Stimulated activated effector memory CD8-positive, alpha-beta T cell treated with anti-CD3 and anti-CD28 coated beads, Interleukin-12 subunit alpha, Interleukin-12 subunit beta, amount 100 ng/mL, for 72 hours (primary cell): ENCODE measurements around the gene UBAC2.
A peak's percentile ranks its signal among the peaks of the same experiment; 100 is the strongest.
"Not testable (repeated sequence)": the region's sequence is repeated elsewhere in the genome, so short reads cannot be mapped to it uniquely, and the experiment has no call there.

Source experiments
- ATAC-seq: fragments of 150-1000 bp; cut with Tn5 transposase; 2 replicates; pipeline ENCODE4 v1.10.0; 2021
- DNase-seq, 2 donors: peaks; one replicate each; pipeline ENCODE4 v3.0.0; 2021 to 2022; ENCODE audit warnings: low spot score in 2 of 2
- H3K27ac Mint-ChIP-seq: one replicate; pipeline ENCODE4 v1.8.0; 2022; ENCODE audit warnings: mild to moderate bottlenecking, mixed read lengths
- H3K36me3 Mint-ChIP-seq: one replicate; pipeline ENCODE4 v1.8.0; 2022; ENCODE audit warnings: mild to moderate bottlenecking, mixed read lengths
- H3K4me1 Mint-ChIP-seq: one replicate; pipeline ENCODE4 v1.8.0; 2022; ENCODE audit warnings: mixed read lengths
- H3K4me3 Mint-ChIP-seq: one replicate; pipeline ENCODE4 v1.8.0; 2022; ENCODE audit warnings: mild to moderate bottlenecking, mixed read lengths
- H3K9me3 Mint-ChIP-seq: one replicate; pipeline ENCODE4 v1.8.0; 2022; ENCODE audit warnings: mixed read lengths

The UBAC2 gene

DNA sequence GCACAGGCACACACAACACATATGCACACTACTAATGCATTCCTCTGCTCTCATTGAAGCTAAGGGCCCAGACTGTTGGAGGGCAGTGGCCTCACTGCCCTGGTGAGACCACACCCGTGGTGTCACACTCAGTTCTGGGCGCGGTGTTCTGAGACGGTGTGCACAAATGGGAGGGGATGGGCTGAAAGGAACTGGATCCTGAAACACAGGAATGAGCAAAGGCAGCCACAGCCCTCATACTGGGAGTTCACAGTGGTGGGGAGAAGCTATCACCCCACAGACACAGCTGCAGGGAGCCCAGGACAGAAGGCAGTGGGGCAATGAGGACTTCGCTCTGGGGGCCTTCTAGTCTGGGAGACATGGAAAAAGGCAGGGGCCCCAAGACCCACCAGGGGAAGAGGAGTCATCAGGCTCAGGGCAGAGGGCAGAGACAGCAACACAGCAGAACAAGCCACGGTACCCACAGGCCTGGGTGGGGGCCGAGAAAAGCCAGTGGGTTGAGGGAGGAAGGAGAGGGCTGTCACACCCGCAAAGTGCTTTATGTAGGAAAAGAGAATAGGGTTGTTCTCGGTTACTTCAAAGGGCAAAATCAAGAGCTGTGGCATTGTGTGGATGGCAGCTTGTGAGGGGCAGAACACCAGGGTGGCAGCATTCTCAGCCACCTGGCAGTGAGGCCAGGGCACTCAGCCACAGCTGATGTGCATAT lies 181.9 kb downstream of the UBAC2 start:
- Mint-ChIP-seq H3K4me1 (peaks cover 58% of the 10 kb centered on the region), H3K4me3 (peak overlapping the region; percentile 63), H3K27ac (peak overlapping the region; percentile 86), H3K9me3 (no peaks in the 10 kb centered on the region), H3K36me3 (peaks cover 30% of the 10 kb centered on the region)
- DNase-seq (no peak), ATAC-seq (peak; percentile 14)

DNA sequence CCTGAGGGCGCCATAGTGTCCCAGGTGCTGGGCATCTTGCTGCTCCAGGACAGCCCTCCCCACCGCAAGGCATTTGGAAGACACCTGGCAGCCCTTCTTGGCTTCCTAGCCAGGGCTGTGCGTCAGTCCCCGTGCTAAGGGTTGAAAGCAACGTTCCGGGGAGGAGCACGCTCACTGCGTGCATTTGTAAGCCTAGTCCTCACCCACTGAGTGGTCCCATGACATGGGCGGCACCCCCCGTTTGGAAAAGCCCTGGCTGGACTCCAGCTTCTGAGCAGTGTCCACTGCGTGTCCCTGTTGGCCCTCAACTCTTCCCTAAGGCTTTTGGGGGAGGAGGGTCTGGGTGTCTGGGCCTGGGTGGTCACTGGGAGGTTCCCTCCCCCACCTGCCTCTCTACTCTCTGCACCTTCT lies 182.9 kb downstream of the UBAC2 start:
- Mint-ChIP-seq H3K36me3 (peaks cover 36% of the 10 kb centered on the region), H3K9me3 (no peaks in the 10 kb centered on the region), H3K27ac (no peak overlapping the region), H3K4me1 (peaks cover 63% of the 10 kb centered on the region), H3K4me3 (peak overlapping the region; percentile 63)
- ATAC-seq = no peak
- no peak for DNase-seq

DNA sequence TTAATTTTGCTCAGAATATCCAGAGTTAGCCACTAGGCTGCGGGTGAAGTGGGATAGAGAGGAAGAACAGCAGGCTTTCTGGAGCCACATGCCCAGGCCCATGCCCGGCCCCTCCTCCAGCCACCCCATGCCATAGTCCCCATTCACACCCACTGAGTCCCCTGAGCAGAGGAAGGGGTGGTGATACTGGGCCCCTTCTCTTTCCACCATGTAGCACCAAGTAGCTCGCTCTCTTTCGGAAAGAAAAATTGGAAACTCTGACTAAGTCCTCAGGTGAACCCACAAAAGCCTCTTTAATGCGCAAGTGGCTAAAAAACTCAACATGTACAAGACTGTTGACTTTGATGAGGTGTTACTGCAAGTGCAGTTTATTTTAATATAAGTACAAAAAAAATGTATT lies 183.3 kb downstream of the UBAC2 start:
- H3K4me3 Mint-ChIP-seq = peak overlapping the region; percentile 63
- peaks cover 36% of the 10 kb centered on the region for H3K36me3 Mint-ChIP-seq
- DNase-seq (no peak), ATAC-seq (peak; percentile 4)
- H3K27ac Mint-ChIP-seq = no peak overlapping the region
- peaks cover 64% of the 10 kb centered on the region for H3K4me1 Mint-ChIP-seq
- H3K9me3 Mint-ChIP-seq = no peaks in the 10 kb centered on the region

DNA sequence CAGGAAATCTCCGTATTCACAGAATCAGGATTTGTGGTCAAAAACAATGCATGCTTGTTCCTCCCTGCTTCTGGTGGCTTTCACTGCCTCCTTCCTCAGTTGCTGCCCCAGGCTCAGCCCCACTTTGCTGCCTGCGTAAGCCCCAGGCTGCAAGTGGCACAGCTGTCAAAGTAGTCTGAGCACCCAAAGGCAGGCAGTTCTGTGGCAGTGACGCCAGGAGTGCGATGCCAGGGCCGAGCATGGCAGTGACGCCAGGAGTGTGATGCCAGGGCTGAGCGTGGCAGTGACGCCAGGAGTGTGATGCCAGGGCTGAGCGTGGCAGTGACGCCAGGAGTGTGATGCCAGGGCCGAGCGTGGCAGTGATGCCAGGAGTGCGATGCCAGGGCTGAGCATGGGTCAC lies 183.8 kb downstream of the UBAC2 start:
- Mint-ChIP-seq H3K9me3 (no peaks in the 10 kb centered on the region), H3K36me3 (peaks cover 36% of the 10 kb centered on the region), H3K4me3 (no peak overlapping the region), H3K27ac (no peak overlapping the region), H3K4me1 (peaks cover 62% of the 10 kb centered on the region)
- DNase-seq (no peak), ATAC-seq (no peak)

DNA sequence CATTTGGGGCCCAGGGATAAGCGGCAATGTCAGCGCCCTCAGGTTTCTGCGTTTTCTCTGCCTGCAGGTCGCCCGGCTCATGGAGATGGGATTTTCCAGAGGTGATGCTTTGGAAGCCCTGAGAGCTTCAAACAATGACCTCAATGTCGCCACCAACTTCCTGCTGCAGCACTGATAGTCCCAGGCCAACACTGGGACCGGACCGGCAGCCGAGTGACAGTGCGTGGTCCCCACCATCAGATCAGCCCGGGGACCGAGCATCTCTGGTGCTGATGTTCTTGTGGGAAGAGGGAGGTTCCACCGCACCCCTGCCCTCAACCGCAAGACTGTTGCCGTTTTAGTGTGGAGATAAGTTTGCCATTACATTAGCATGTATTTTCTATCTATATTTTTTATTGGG lies 184.5 kb downstream of the UBAC2 start:
- Mint-ChIP-seq H3K4me1 (peaks cover 55% of the 10 kb centered on the region), H3K36me3 (peaks cover 36% of the 10 kb centered on the region), H3K4me3 (no peak overlapping the region), H3K9me3 (no peaks in the 10 kb centered on the region), H3K27ac (no peak overlapping the region)
- ATAC-seq (no peak), DNase-seq (no peak)

DNA sequence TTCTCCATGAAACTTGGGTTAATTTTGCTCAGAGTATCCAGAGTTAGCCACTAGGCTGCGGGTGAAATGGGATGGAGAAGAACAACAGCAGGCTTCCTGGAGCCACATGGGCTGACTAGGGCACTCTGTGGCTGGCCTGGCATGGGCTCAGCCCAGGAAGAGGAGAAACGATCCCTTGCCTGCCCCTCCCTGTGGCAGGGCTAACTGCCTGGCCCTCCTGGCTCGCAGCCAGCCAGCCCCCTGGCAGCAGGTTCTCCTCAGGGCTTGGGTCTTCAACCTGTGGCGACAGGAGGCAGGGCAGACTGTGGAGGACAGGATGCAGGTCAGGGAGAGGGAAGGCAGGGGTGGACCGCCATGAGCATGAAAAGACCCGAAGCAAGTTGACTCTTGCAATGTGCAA lies 185.3 kb downstream of the UBAC2 start:
- Mint-ChIP-seq H3K4me3 (no peak overlapping the region), H3K36me3 (peaks cover 36% of the 10 kb centered on the region), H3K27ac (no peak overlapping the region), H3K9me3 (no peaks in the 10 kb centered on the region), H3K4me1 (peaks cover 48% of the 10 kb centered on the region)
- DNase-seq (no peak), ATAC-seq (no peak)

DNA sequence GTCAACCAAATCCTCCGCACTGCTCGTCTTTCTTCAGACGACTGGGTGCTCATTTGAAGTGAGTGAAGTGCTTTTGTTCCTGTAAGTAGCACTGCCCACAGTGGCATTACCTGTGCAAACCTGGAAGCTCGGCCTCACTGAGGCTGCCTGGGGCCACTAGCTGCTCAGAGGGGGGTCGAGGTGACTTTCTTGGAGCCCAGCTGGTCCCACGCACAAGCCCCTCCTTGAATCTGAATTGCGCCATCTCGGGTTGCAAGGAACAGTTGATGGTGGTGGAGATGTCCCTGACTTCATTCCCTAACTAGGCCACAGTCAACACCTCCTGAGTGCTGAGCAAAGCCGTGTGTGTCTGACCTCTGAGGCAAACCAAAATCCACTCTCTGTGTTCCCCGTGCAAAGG lies 185.8 kb downstream of the UBAC2 start:
- peaks cover 32% of the 10 kb centered on the region for H3K36me3 Mint-ChIP-seq
- no peak for DNase-seq

DNA sequence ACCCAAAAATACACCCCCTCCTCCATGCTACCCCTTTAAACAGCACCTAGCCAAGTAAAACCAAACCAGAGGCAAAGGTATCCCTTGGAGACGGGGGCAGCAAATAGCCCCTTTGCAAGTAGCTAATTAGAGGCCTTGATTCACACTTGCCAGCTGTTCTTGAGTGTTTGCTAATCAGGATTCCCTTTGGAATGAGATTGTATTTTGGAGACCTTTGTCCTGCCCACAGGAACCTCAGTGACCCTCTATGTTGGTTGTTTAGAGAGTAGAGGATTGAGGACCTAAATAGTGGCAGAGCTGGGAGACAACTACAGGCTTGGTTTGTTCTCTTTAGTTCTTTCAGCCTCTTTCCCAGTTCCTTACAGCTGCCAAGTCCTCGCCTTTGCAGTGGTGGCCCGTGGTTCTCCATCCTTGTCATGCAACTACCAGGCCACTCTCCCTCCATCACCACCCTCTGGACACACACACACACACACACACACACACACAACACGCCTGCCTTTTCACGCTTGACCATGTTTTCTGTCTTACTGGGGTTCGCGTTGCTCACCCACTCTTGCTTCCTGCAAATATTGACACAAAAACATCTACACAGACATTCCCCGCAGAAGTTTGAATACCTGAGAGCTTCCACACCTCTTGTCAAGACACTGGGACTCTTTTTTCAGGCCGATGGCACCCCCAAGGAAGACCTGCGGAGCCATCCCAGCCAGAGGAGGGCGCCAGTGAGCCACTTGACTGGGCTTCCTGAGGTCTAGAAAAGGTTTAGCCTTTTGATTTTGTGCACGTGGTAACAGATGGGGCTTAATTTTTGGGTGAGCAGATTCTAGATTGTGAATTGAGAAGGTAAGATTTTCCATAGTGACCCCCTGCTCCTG lies 186.5 kb downstream of the UBAC2 start:
- ATAC-seq (peak; percentile 72), DNase-seq (peak; percentile 80 to 91)
- Mint-ChIP-seq H3K4me3 (no peak overlapping the region), H3K27ac (peak overlapping the region; percentile 51), H3K36me3 (peaks cover 28% of the 10 kb centered on the region), H3K9me3 (no peaks in the 10 kb centered on the region), H3K4me1 (peaks cover 35% of the 10 kb centered on the region)

More for the DNA sequence above, 185.8 kb downstream of the UBAC2 start:
- H3K4me1 Mint-ChIP-seq = peaks cover 42% of the 10 kb centered on the region
- ATAC-seq = no peak
- no peak overlapping the region for H3K4me3 Mint-ChIP-seq
- H3K9me3 Mint-ChIP-seq = no peaks in the 10 kb centered on the region
- no peak overlapping the region for H3K27ac Mint-ChIP-seq

DNA sequence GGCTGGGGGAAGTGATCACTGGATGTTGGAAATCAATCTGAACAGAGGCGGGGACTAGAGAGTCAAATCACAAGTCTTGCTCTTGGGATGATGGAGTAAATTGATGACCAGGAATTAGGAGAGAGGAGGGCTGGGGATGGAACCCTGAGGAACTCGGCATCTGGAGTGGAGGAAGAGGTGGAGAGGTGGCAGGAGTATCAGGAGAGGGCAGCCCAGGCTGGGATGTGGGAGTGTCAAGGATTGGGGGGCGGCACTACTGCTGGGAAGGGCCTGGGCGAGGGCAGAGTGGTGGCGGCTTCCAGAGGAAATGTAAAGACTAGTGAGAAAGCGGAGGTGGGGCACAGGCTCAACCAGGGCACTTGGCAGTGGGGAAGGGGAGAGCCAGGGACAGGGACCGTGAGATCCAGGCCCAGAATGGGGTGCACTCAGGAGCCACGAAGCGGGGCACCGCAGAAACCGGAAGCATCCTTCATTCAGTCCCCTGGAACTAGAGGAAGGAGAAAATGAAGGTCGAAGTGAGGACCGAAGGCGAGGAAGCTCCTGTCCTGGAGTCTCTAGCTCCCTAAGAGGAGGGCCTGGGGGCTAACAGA lies 187.8 kb downstream of the UBAC2 start:
- ATAC-seq (no peak), DNase-seq (no peak)
- Mint-ChIP-seq H3K4me1 (peaks cover 23% of the 10 kb centered on the region), H3K36me3 (peaks cover 18% of the 10 kb centered on the region), H3K27ac (peak overlapping the region; percentile 83), H3K4me3 (no peak overlapping the region), H3K9me3 (no peaks in the 10 kb centered on the region)

DNA sequence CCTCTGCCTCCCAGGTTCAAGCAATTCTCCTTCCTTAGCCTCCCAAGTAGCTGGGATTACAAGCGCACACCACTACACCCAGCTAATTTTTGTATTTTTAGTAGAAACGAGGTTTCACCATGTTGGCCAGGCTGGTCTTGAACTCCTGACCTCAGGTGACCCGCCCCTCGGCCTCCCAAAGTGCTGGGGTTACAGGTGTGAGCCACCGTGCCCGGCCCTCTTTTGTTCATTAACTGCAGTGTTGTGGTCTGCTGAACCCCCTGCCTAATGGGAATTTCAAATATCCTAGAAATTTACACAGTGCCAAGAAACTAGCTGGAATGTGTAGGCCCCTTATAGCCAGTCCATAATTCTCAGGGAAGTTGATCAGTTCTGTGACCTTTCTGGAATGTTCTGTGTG lies 188.4 kb downstream of the UBAC2 start:
- H3K36me3 Mint-ChIP-seq = peaks cover 17% of the 10 kb centered on the region
- H3K27ac Mint-ChIP-seq = peak overlapping the region; percentile 45
- peaks cover 23% of the 10 kb centered on the region for H3K4me1 Mint-ChIP-seq
- not testable (repeated sequence) for H3K4me3 Mint-ChIP-seq, DNase-seq, ATAC-seq, H3K9me3 Mint-ChIP-seq

DNA sequence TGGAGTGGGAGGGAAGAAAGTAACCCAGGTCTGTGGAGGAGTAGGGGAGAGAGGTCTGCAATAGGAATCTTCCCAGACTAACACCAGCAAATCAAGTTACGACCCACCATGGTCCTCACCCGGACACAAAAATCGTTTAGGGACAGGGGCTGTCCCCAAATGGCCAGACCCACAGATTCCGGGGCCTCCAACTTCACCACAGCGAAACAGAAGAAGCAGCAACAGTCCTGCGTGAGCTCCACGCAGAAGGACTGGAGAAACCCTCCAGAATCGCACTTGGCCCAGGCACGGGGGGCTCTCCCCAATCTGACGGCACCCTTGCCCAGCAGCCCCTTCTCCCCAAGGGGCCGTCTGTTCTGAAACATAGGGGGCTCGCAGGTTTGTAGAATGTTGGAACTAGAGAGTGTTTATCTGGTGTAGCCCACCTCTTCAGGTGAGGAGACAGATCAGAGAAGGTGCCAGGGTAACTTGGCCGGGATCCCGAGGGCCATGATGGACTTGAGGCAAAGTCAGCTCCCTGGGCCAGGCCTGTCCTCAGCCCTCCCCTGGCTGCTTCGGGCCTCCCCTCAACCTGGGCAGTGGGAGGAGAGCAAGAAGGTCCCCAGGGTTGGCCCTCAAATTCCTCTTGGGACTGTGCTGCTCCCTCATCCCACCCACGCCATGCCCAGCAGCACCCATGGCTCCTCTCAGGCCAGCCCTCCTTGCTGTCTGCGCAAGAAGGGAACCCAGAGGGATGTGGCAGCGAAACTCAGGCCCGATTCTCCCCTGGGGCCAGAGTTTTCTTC lies 189.1 kb downstream of the UBAC2 start:
- H3K36me3 Mint-ChIP-seq = peaks cover 17% of the 10 kb centered on the region
- H3K9me3 Mint-ChIP-seq = no peaks in the 10 kb centered on the region
- peak overlapping the region; percentile 45 for H3K27ac Mint-ChIP-seq
- ATAC-seq = no peak
- no peak overlapping the region for H3K4me3 Mint-ChIP-seq
- DNase-seq = no peak
- peaks cover 28% of the 10 kb centered on the region for H3K4me1 Mint-ChIP-seq

DNA sequence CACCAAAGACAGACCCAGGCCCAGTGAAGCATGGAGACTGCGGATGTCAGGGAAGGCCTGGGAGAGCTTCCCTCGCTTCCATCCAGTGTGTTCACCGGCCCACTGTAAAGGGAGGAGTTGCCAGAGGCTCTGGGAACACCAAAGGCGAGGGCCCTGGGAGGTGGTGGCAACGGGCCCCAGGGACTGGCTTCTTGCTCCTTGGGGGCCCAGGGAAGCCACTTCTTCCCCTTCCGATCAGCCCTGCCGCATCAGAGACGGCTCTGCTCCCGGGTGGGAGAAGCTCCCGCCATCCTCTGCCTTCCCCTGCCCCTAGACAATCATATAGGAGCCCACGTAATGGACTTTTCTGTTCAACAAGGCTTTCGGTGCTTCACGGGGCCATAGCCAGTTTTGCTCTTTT lies 189.9 kb downstream of the UBAC2 start:
- no peak overlapping the region for H3K27ac Mint-ChIP-seq
- ATAC-seq (no peak), DNase-seq (no peak)
- H3K4me1 Mint-ChIP-seq = peaks cover 36% of the 10 kb centered on the region
- no peaks in the 10 kb centered on the region for H3K9me3 Mint-ChIP-seq
- peaks cover 17% of the 10 kb centered on the region for H3K36me3 Mint-ChIP-seq
- no peak overlapping the region for H3K4me3 Mint-ChIP-seq

DNA sequence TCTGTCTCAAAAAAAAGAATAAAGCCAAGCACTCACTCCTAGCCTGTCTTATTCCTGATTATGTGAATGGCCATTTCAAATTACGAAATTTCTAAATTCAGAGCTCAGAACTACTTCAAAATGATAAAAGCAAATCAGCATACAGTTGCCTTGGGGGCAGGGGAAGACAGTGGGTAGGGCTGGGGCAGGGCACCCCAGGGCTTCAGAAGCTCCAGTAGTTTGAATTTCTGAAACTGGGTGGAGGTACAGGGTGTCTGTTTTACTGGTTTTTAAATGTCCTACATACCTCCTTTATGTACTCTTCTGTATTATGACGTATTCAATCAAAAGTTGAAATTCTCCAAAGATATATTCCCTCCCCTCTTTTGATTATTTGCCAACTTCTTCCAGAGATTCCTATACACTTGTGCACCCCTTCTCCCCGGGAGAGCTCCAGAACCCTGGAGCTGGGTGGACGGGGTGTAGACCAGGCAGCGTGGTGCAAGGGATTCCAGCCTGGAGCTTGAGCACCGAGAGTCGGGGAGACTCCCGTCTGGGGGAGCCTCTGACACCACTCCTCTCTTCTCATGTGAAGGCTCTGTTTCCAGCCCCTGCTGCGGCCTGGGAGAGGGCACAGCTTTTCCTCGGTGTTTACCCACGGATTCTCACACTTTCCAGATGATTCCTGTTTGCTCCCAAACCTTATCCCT lies 191.3 kb downstream of the UBAC2 start:
- Mint-ChIP-seq H3K4me1 (peaks cover 36% of the 10 kb centered on the region), H3K4me3 (no peak overlapping the region), H3K9me3 (no peaks in the 10 kb centered on the region), H3K27ac (peak overlapping the region; percentile 17), H3K36me3 (peaks cover 17% of the 10 kb centered on the region)
- DNase-seq = no peak
- no peak for ATAC-seq

DNA sequence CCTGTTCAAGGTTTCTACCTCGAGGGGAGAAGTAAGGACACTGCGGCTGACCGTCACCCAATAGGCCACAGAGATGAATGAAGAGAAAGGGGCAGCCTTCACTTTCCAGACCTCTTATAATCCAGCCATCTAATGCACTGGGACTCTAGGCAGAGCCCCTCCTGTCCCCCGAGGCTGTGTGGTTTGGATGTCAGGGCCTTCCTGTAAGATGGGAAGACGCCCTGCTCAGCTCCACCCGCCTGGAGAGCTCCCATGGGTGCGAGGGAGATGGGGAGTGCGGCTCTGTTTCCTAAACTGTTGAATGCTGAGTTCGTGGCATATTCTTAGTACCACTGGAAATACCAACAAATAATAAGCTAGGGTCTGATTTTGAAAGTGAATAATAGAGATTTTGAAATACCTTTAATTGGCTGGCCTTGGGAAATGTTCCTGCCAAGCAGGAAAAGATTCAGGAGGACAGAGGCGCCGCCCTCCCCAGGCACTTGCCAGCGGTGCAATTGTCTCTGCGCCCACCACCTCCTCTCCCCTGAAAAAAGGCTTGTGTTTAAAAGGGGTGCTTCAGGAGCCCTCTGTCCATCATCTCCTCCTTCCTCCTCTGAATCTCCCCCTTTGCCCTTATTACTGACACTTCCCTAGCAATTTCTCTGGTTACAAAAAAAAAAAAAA lies 191.9 kb downstream of the UBAC2 start:
- peaks cover 30% of the 10 kb centered on the region for H3K4me1 Mint-ChIP-seq
- no peaks in the 10 kb centered on the region for H3K9me3 Mint-ChIP-seq
- peaks cover 11% of the 10 kb centered on the region for H3K36me3 Mint-ChIP-seq
- DNase-seq (no peak), ATAC-seq (no peak)
- H3K27ac Mint-ChIP-seq = peak overlapping the region; percentile 45
- H3K4me3 Mint-ChIP-seq = no peak overlapping the region
